ENCODE data around the gene MARS2.
A peak's percentile ranks its signal among the peaks of the same experiment; 100 is the strongest.

MARS2 gene

GRCh38 chr2:197705121-197705911 lies at the start of gene MARS2:
Gene MARS2, plus strand, starts transcription at chr2:197705369. Its CDS starts 37 bp downstream, at chr2:197705406.
- Histone ChIP-seq H3K27ac (ENCODE audit: low read depth, low read length) (peak within 1 kb of the TSS; percentile 70), H3K36me3 (ENCODE audit: control insufficient read depth, insufficient read depth, low read length) (no peaks in the 10 kb centered on the region), H3K27me3 (ENCODE audit: control insufficient read depth, insufficient read depth, low read length) (no peaks in the 10 kb centered on the region), H3K4me1 (ENCODE audit: control insufficient read depth, insufficient read depth, low read length) (peaks cover 9% of the 10 kb centered on the region), H3K9ac (ENCODE audit: low read length) (peak within 1 kb of the TSS; percentile 42), H3K4me3 (ENCODE audit: low read length) (peak within 1 kb of the TSS; percentile 75)

DNA sequence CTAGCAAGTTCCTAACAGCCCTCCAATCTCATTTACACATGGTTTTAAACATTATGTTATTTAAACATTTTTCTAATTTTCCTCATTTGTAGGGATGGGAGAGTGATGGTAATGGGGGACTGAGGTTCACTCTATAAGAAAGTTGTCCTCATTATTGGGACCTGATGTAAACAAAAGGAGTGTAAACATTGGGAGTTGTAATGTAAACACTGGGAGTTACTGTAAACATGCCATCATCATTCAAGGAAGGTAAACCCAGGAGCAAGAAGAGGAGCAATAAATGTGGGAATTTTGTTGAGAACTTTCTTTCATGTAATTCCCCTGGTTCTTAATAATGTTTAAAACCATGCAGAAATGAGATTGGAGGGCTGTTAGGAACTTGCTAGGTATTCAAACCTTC lies 47.6 kb upstream of the MARS2 start:
- no peak overlapping the region for H3K4me3 ChIP-seq (ENCODE audit: low read length)
- H3K27me3 ChIP-seq (ENCODE audit: control insufficient read depth, insufficient read depth, low read length) = no peaks in the 10 kb centered on the region
- H3K36me3 ChIP-seq (ENCODE audit: control insufficient read depth, insufficient read depth, low read length) = no peaks in the 10 kb centered on the region
- H3K4me1 ChIP-seq (ENCODE audit: control insufficient read depth, insufficient read depth, low read length) = no peaks in the 10 kb centered on the region
- H3K27ac ChIP-seq (ENCODE audit: low read depth, low read length) = no peak overlapping the region
- H3K9ac ChIP-seq (ENCODE audit: low read length) = no peak overlapping the region

- Histone ChIP-seq H3K36me3 (ENCODE audit: control insufficient read depth, insufficient read depth, low read length) (no peaks in the 10 kb centered on the region), H3K27me3 (ENCODE audit: control insufficient read depth, insufficient read depth, low read length) (no peaks in the 10 kb centered on the region), H3K4me3 (ENCODE audit: low read length) (no peak overlapping the region), H3K4me1 (ENCODE audit: control insufficient read depth, insufficient read depth, low read length) (no peaks in the 10 kb centered on the region), H3K27ac (ENCODE audit: low read depth, low read length) (no peak overlapping the region), H3K9ac (ENCODE audit: low read length) (no peak overlapping the region)
These were observed 43.5 kb upstream of the MARS2 start for GRCh38 chr2:197661626-197662025.

DNA sequence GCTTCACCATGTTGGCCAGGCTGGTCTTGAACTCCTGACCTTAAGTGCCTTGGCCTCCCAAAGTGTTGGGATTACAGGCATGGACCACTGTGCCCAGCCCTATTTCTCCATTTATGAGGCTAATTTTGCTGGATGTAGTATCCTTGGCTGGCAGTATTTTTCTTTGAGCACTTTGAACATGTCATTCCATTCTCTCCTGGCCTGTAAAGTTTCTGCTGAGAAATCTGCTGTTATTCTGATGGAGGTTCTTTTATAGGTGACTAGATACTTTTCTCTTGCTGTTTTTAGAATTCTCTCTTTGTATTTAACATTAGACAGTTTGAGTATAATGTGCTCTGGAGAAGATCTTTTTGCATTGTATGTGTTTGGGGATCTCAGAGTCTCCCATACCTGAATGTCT lies 38.9 kb upstream of the MARS2 start:
- Histone ChIP-seq H3K4me3 (ENCODE audit: low read length) (no peak overlapping the region), H3K9ac (ENCODE audit: low read length) (no peak overlapping the region), H3K36me3 (ENCODE audit: control insufficient read depth, insufficient read depth, low read length) (no peaks in the 10 kb centered on the region), H3K27ac (ENCODE audit: low read depth, low read length) (no peak overlapping the region), H3K27me3 (ENCODE audit: control insufficient read depth, insufficient read depth, low read length) (no peaks in the 10 kb centered on the region), H3K4me1 (ENCODE audit: control insufficient read depth, insufficient read depth, low read length) (no peaks in the 10 kb centered on the region)

DNA sequence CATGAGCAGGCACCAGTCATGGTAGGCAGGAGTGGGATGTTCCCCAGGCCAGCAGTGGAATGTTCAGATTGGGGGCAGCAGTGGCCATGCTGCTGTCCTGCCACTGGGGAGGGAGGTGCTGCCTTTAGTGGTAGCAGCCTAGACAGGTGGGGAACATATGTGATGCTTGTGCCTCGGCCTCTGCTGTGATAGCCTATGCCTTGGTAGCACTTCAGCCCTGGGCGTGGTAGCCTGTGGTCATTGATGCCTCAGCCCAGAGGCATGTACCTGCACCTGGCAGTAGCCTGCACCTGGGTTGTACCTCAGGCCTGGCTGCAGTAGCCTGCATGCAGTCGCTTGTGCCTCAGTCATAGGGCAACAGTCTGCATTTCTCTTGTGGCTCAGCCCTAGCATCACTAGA lies 36.9 kb upstream of the MARS2 start:
- Histone ChIP-seq H3K27me3 (ENCODE audit: control insufficient read depth, insufficient read depth, low read length) (no peaks in the 10 kb centered on the region), H3K4me1 (ENCODE audit: control insufficient read depth, insufficient read depth, low read length) (no peaks in the 10 kb centered on the region), H3K4me3 (ENCODE audit: low read length) (no peak overlapping the region), H3K27ac (ENCODE audit: low read depth, low read length) (no peak overlapping the region), H3K36me3 (ENCODE audit: control insufficient read depth, insufficient read depth, low read length) (no peaks in the 10 kb centered on the region), H3K9ac (ENCODE audit: low read length) (no peak overlapping the region)

GRCh38 chr2:197669077-197669476 lies 36.1 kb upstream of the MARS2 start:
- no peaks in the 10 kb centered on the region for H3K27me3 ChIP-seq (ENCODE audit: control insufficient read depth, insufficient read depth, low read length)
- H3K4me3 ChIP-seq (ENCODE audit: low read length) = no peak overlapping the region
- no peak overlapping the region for H3K9ac ChIP-seq (ENCODE audit: low read length)
- no peak overlapping the region for H3K27ac ChIP-seq (ENCODE audit: low read depth, low read length)
- H3K4me1 ChIP-seq (ENCODE audit: control insufficient read depth, insufficient read depth, low read length) = no peaks in the 10 kb centered on the region
- no peaks in the 10 kb centered on the region for H3K36me3 ChIP-seq (ENCODE audit: control insufficient read depth, insufficient read depth, low read length)

DNA sequence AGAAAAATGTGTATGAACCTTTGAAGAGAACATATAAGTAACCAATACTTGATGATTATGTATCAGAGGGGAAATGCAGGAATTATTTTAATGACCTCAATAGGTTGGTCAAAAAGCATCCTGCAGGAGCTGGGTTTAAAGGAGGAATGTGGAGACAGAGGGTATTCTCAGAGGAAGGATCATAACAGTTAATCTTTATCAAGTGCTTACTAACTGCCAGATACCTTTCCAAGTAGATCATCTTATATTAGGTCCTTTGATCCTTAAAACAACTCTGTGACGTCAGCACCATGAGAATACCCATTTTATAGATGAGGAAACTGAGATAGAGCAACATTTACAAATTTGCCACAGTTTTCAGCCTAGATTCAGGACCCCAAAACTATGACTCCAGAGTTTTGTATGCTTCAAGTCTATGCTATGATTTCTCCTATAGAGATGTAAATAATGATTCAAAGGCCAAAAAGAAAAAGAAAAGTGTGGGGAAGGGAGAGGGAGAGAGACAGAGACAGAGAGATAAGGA lies 32.7 kb upstream of the MARS2 start:
- Histone ChIP-seq H3K9ac (ENCODE audit: low read length) (no peak overlapping the region), H3K27ac (ENCODE audit: low read depth, low read length) (no peak overlapping the region), H3K27me3 (ENCODE audit: control insufficient read depth, insufficient read depth, low read length) (no peaks in the 10 kb centered on the region), H3K36me3 (ENCODE audit: control insufficient read depth, insufficient read depth, low read length) (no peaks in the 10 kb centered on the region), H3K4me3 (ENCODE audit: low read length) (no peak overlapping the region), H3K4me1 (ENCODE audit: control insufficient read depth, insufficient read depth, low read length) (no peaks in the 10 kb centered on the region)

GRCh38 chr2:197673106-197673505 lies 32.1 kb upstream of the MARS2 start:
- Histone ChIP-seq H3K27me3 (ENCODE audit: control insufficient read depth, insufficient read depth, low read length) (no peaks in the 10 kb centered on the region), H3K9ac (ENCODE audit: low read length) (no peak overlapping the region), H3K27ac (ENCODE audit: low read depth, low read length) (no peak overlapping the region), H3K4me3 (ENCODE audit: low read length) (peak overlapping the region; percentile 39), H3K36me3 (ENCODE audit: control insufficient read depth, insufficient read depth, low read length) (no peaks in the 10 kb centered on the region), H3K4me1 (ENCODE audit: control insufficient read depth, insufficient read depth, low read length) (no peaks in the 10 kb centered on the region)

DNA sequence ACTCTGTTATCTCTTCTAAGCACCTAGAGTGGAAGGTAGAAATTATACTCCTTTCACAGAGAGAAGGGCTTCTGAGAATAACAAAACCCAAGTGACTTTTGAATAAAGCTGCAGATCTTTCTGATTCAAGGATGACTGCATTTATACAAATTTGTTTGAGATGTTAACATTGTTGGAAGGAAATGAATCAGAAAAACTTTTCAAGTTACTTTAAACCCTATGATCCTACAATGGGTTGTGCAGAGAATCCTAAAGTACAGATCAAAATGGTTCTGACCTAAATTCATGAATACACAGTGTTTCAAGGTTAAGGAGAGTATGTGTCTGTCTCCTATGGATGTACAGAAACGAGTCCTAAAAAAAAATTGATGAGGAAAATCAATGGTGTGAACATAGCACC lies 31.6 kb upstream of the MARS2 start:
- Histone ChIP-seq H3K27ac (ENCODE audit: low read depth, low read length) (no peak overlapping the region), H3K4me3 (ENCODE audit: low read length) (peak overlapping the region; percentile 39), H3K9ac (ENCODE audit: low read length) (no peak overlapping the region), H3K27me3 (ENCODE audit: control insufficient read depth, insufficient read depth, low read length) (no peaks in the 10 kb centered on the region), H3K4me1 (ENCODE audit: control insufficient read depth, insufficient read depth, low read length) (no peaks in the 10 kb centered on the region), H3K36me3 (ENCODE audit: control insufficient read depth, insufficient read depth, low read length) (no peaks in the 10 kb centered on the region)

DNA sequence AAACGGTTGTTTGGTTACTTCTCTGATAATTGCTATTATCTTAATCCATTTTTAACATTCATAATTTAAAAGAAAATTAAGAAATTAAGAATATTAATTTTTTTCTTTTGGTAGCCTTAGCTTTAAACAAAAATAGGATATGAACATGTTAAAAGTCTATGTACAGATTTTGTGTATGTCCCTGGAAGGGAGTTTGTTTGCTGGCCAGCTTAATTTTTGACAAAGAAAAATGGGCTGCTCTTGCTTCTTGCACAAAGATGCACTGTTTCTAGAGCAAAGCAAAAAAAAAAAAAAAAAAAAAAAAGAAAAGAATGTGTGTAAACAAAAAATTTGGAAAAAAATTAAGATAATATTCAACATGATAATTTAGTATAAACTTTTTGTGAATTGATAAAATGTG lies 31.1 kb upstream of the MARS2 start:
- no peak overlapping the region for H3K4me3 ChIP-seq (ENCODE audit: low read length)
- H3K27ac ChIP-seq (ENCODE audit: low read depth, low read length) = no peak overlapping the region
- no peak overlapping the region for H3K9ac ChIP-seq (ENCODE audit: low read length)

DNA sequence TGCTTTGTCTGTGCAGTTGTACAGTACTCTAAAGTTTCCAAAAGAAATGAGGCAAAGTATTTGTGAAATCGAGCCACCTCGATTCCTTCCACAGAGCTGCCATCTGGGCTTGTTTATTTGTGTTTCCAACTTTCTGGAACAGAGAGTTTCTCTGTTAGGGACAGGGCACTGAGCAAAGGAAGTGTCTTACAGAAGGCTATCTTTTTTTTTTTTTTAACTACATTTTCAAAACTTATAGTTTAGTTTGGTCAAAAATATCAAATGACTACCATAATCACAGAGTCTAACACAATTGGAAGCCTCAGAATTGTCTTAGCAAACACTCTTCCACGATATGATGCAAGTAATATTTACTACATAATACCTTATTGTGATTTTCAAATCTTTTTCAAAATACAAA lies 30.6 kb upstream of the MARS2 start:
- H3K27ac ChIP-seq (ENCODE audit: low read depth, low read length) = no peak overlapping the region

More for the DNA sequence above, 31.1 kb upstream of the MARS2 start:
- H3K4me1 ChIP-seq (ENCODE audit: control insufficient read depth, insufficient read depth, low read length) = no peaks in the 10 kb centered on the region
- H3K27me3 ChIP-seq (ENCODE audit: control insufficient read depth, insufficient read depth, low read length) = no peaks in the 10 kb centered on the region
- no peaks in the 10 kb centered on the region for H3K36me3 ChIP-seq (ENCODE audit: control insufficient read depth, insufficient read depth, low read length)

GRCh38 chr2:197675246-197675645 lies 29.9 kb upstream of the MARS2 start, which contains the start of gene RFTN2:
Gene RFTN2, minus strand, starts transcription at chr2:197675587. Its CDS starts 129 bp downstream, at chr2:197675458.
- Histone ChIP-seq H3K4me3 (ENCODE audit: low read length) (peak within 1 kb of the TSS; percentile 44), H3K36me3 (ENCODE audit: control insufficient read depth, insufficient read depth, low read length) (no peaks in the 10 kb centered on the region), H3K9ac (ENCODE audit: low read length) (no peak within 1 kb of the TSS), H3K27ac (ENCODE audit: low read depth, low read length) (no peak within 1 kb of the TSS), H3K27me3 (ENCODE audit: control insufficient read depth, insufficient read depth, low read length) (no peaks in the 10 kb centered on the region), H3K4me1 (ENCODE audit: control insufficient read depth, insufficient read depth, low read length) (no peaks in the 10 kb centered on the region)

More for the DNA sequence above, 30.6 kb upstream of the MARS2 start:
- Histone ChIP-seq H3K4me1 (ENCODE audit: control insufficient read depth, insufficient read depth, low read length) (no peaks in the 10 kb centered on the region), H3K4me3 (ENCODE audit: low read length) (peak overlapping the region; percentile 1), H3K9ac (ENCODE audit: low read length) (no peak overlapping the region), H3K36me3 (ENCODE audit: control insufficient read depth, insufficient read depth, low read length) (no peaks in the 10 kb centered on the region), H3K27me3 (ENCODE audit: control insufficient read depth, insufficient read depth, low read length) (no peaks in the 10 kb centered on the region)

- H3K9ac ChIP-seq (ENCODE audit: low read length) = no peak overlapping the region
These were observed 29.4 kb upstream of the MARS2 start for GRCh38 chr2:197675711-197676188.

More at GRCh38 chr2:197675711-197676188, 29.4 kb upstream of the MARS2 start:
- H3K4me3 ChIP-seq (ENCODE audit: low read length) = peak overlapping the region; percentile 44
- H3K27me3 ChIP-seq (ENCODE audit: control insufficient read depth, insufficient read depth, low read length) = no peaks in the 10 kb centered on the region
- no peak overlapping the region for H3K27ac ChIP-seq (ENCODE audit: low read depth, low read length)
- H3K36me3 ChIP-seq (ENCODE audit: control insufficient read depth, insufficient read depth, low read length) = no peaks in the 10 kb centered on the region
- no peaks in the 10 kb centered on the region for H3K4me1 ChIP-seq (ENCODE audit: control insufficient read depth, insufficient read depth, low read length)
